ENCODE measurements around the gene CHST1.

CHST1 gene

DNA sequence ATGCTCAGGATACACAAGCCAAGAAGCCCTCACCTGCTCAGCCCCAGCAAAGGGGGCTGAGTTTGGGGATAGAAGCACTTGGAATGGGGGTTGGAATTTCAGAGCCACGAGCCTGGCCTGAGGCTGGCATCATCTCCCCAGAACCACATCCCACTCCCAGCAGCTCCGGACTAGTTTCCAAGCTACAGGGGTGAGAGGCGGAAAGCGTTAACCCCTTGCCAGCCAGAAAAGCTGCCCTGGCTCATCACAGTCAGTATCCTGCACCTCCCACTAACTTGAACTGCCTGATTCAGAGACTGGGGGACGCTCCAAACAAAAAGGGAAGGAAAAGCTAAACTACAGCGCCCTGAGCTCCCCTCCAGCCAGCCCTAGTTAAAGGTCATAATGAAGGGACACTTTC, 19.0 kb upstream of the CHST1 start:
- TF ChIP-seq, protein P1, sequence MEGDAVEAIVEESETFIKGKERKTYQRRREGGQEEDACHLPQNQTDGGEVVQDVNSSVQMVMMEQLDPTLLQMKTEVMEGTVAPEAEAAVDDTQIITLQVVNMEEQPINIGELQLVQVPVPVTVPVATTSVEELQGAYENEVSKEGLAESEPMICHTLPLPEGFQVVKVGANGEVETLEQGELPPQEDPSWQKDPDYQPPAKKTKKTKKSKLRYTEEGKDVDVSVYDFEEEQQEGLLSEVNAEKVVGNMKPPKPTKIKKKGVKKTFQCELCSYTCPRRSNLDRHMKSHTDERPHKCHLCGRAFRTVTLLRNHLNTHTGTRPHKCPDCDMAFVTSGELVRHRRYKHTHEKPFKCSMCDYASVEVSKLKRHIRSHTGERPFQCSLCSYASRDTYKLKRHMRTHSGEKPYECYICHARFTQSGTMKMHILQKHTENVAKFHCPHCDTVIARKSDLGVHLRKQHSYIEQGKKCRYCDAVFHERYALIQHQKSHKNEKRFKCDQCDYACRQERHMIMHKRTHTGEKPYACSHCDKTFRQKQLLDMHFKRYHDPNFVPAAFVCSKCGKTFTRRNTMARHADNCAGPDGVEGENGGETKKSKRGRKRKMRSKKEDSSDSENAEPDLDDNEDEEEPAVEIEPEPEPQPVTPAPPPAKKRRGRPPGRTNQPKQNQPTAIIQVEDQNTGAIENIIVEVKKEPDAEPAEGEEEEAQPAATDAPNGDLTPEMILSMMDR (IDR thresholded peaks at IDR 0.05; ENCODE audit: low read depth, low read length, missing control alignments) = no peak
- no peak overlapping the region for H3K4me3 ChIP-seq (ENCODE audit: low read depth, low read length)
- DNase-seq (ENCODE audit: low read depth) = no peak
- in situ Hi-C loops (cut with HindIII; ENCODE audit: low sequenced_read_pairs) = no loop called here

DNA sequence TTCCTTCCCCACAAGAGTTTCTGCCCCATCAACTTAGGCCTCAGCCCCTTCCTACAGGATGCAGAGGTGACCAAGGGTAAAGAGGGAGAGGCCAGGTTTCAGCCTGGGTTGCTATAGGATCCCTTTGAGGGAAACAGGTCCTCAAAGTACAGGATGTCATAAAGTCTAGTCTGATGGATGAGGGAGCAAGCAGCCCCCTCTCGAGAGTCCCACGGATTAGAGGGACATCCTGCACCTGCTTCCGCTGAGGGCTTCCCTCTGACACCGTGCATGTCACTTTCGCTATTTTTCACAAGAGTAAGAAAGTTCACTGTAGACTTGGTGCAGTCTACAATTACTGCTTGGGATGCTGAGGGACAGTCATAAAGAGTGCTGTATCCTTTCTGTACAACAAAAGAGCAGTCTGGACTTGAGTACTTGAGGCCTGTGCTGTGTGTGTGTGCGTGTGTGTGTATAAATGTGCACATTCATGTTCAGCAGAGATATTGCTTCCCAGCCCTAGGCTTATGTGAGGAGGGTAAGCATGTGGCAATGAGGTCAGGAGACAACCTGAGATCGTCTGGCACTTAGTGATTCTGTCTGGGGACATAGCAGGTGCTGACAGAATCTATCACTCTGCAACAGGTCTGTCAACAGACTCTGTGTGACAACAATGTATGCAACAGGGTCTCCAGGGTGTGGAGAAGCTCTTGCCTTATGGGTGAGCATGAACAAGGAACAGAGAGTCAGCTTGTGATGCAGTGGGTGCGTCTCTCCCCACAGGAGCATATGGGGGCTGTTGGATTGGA, 18.0 kb upstream of the CHST1 start:
- no peak overlapping the region for H3K4me3 ChIP-seq (ENCODE audit: low read depth, low read length)
- DNase-seq (ENCODE audit: low read depth) = no peak
- TF ChIP-seq, protein P1 (IDR thresholded peaks at IDR 0.05; ENCODE audit: low read depth, low read length, missing control alignments) = no peak
- in situ Hi-C loops (cut with HindIII; ENCODE audit: low sequenced_read_pairs) = no loop called here

DNA sequence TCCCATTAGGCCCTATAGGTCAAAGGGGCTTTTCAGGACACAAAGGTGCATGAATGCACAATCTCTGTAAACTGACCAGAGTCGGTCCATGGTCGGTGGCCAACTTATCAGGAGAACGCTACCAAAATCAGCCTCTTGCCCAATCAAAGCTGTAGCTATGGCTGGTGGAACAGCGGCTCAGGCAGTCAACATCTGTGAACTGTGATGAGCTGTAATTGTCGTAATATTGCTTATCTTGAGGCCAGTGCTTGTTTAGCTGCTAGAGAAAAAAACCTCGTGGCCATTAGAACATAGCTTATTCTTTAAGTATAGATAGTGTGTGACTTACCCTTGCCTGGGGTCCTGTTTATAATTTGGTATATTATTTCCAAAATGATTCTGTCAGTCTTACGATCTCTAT, 14.4 kb upstream of the CHST1 start:
- no peak overlapping the region for H3K4me3 ChIP-seq (ENCODE audit: low read depth, low read length)
- in situ Hi-C loops (cut with HindIII; ENCODE audit: low sequenced_read_pairs) = no loop called here
- TF ChIP-seq, protein P1 (IDR thresholded peaks at IDR 0.05; ENCODE audit: low read depth, low read length, missing control alignments) = no peak
- DNase-seq (ENCODE audit: low read depth) = no peak

DNA sequence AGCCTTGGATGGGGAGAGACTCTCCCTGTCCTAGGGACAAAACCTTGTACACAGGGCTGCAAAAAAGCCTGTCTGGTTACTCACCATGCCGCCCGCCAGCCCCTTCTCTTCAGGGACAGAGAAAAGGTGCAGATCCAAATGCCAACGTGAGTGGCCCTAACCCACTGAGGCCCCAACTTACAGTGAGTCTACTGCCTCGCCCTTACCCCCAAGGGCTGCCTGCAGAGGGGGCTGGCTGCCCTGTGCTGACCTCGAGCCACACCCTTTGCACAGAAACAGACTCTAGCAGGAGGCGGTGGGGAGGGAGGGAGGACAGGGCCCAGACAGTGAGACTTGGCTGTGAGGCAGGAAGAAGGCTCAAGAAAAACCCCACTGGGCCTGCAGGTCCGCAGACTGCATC, 13.6 kb upstream of the CHST1 start:
- TF ChIP-seq, protein P1 (IDR thresholded peaks at IDR 0.05; ENCODE audit: low read depth, low read length, missing control alignments) = no peak
- in situ Hi-C loops (cut with HindIII; ENCODE audit: low sequenced_read_pairs) = no loop called here
- H3K4me3 ChIP-seq (ENCODE audit: low read depth, low read length) = no peak overlapping the region
- no peak for DNase-seq (ENCODE audit: low read depth)

DNA sequence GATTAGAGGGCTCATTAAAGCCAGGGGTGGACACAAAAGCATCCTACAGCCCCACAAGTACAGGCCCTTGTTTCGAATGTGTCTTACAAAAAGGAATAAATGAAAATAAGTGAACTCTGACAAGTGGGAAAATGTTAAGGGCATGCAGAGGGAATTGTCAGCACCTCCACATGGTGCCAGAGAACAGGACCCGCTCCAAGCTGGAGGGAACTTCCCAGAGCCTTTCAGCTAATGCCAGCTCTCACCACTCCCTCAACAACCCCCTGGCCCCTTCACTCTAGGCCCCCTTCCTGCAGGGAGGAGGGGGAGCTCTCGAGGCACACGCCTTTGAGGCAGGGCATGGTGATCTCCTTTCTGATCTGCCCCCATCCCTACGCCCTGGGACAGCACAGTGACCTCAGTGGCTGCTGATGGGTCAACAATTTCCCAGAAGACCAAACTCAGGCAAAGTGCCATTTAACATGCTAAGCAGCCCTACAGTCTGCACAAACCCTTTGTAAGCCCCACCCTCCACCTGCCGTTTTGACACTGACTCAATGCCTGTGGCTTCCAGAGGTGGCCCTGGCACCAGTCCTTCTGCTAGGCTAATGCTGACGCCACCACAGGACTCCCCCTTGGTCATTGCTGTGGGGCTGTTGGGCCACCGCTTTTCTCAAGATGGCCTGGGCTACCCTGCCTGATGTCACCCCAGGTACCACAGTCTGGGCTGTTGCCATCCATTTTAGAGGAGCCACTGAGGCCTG, 12.5 kb upstream of the CHST1 start:
- in situ Hi-C loops (cut with HindIII; ENCODE audit: low sequenced_read_pairs) = no loop called here
- no peak for DNase-seq (ENCODE audit: low read depth)
- H3K4me3 ChIP-seq (ENCODE audit: low read depth, low read length) = no peak overlapping the region
- TF ChIP-seq, protein P1 (IDR thresholded peaks at IDR 0.05; ENCODE audit: low read depth, low read length, missing control alignments) = no peak

DNA sequence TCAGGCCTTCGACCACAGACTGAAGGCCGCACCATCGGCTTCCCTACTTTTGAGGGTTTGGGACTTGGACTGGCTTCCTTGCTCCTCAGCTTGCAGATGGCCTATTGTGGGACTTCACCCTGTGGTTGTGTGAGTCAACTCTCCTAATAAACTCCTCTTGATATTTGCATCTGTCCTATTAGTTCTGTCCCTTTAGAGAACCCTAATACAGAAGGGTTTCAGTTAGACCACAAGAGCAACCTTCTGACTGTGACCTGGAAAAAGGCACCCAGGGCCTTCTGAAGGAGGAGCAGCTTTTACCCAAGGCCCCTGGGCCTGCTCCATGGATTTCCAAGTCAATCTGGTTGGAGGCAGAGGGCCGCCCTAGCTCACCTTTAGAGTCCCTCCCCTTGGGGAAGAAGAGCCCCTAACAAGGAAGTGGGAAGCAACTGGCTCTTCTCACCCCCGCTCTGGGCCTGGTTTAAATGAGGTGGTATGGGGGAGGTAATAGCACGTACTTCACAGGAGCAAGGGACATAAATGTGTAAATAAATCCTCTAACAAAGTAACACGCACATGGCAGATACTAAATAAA, 11.2 kb upstream of the CHST1 start:
- TF ChIP-seq, protein P1 (IDR thresholded peaks at IDR 0.05; ENCODE audit: low read depth, low read length, missing control alignments) = no peak
- no peak for DNase-seq (ENCODE audit: low read depth)
- H3K4me3 ChIP-seq (ENCODE audit: low read depth, low read length) = no peak overlapping the region
- in situ Hi-C loops (cut with HindIII; ENCODE audit: low sequenced_read_pairs) = no loop called here

Measured in astrocyte of the cerebellum (primary cell).